ENCODE data around the gene ZNF423.

The ZNF423 gene

GRCh38 chr16:49625311-49626065, 230.4 kb downstream of the ZNF423 start:
- no peak overlapping the region for H3K27ac Mint-ChIP-seq
- H3K4me1 Mint-ChIP-seq, result no peaks in the 10 kb centered on the region
- no peak for DNase-seq
- no peaks in the 10 kb centered on the region for H3K9me3 Mint-ChIP-seq
- no peak for TF ChIP-seq CTCF (IDR thresholded peaks at IDR 0.05)
- no peak overlapping the region for H3K4me3 Mint-ChIP-seq
- peaks cover 3% of the 10 kb centered on the region for H3K27me3 Mint-ChIP-seq (ENCODE audit: low read depth, poor library complexity)
- peaks cover 1% of the 10 kb centered on the region for H3K36me3 Mint-ChIP-seq (ENCODE audit: low read depth)

- no peaks in the 10 kb centered on the region for H3K9me3 Mint-ChIP-seq
- H3K36me3 Mint-ChIP-seq (ENCODE audit: low read depth), result no peaks in the 10 kb centered on the region
- H3K4me1 Mint-ChIP-seq, result no peaks in the 10 kb centered on the region
- H3K27me3 Mint-ChIP-seq (ENCODE audit: low read depth, poor library complexity), result peaks cover 3% of the 10 kb centered on the region
- H3K27ac Mint-ChIP-seq, result no peak overlapping the region
- no peak for DNase-seq
- H3K4me3 Mint-ChIP-seq, result no peak overlapping the region
- no peak for TF ChIP-seq CTCF (IDR thresholded peaks at IDR 0.05)
Measured at GRCh38 chr16:49623501-49624266, 232.2 kb downstream of the ZNF423 start.

- Mint-ChIP-seq H3K4me1 (no peaks in the 10 kb centered on the region), H3K36me3 (ENCODE audit: low read depth) (no peaks in the 10 kb centered on the region), H3K4me3 (no peak overlapping the region), H3K27me3 (ENCODE audit: low read depth, poor library complexity) (peaks cover 3% of the 10 kb centered on the region), H3K9me3 (no peaks in the 10 kb centered on the region), H3K27ac (no peak overlapping the region)
- DNase-seq, result no peak
- TF ChIP-seq CTCF (IDR thresholded peaks at IDR 0.05), result no peak
Measured at GRCh38 chr16:49622421-49623402, 233.2 kb downstream of the ZNF423 start.

GRCh38 chr16:49622084-49622390, 233.9 kb downstream of the ZNF423 start:
- no peaks in the 10 kb centered on the region for H3K4me1 Mint-ChIP-seq
- peaks cover 3% of the 10 kb centered on the region for H3K27me3 Mint-ChIP-seq (ENCODE audit: low read depth, poor library complexity)
- no peaks in the 10 kb centered on the region for H3K36me3 Mint-ChIP-seq (ENCODE audit: low read depth)

More at GRCh38 chr16:49622084-49622390, 233.9 kb downstream of the ZNF423 start:
- no peak for DNase-seq
- Mint-ChIP-seq H3K9me3 (no peaks in the 10 kb centered on the region), H3K27ac (no peak overlapping the region), H3K4me3 (no peak overlapping the region)
- TF ChIP-seq CTCF (IDR thresholded peaks at IDR 0.05), result no peak

Data from nephron progenitor cell (in vitro differentiated cells).